HepG2 (cell line): ENCODE data around the gene TRIM28. TPM values are rescaled to one million over a fixed set of nuclear protein-coding genes. Genes with fewer than 3 reads are reported as not detected.

Source experiments
- BRCA1 ChIP-seq: sonication (generic); formaldehyde crosslinking; IDR thresholded peaks from 2 replicates; pipeline ENCODE4 v1.4.0; 2020; ENCODE audit warnings: missing genetic modification reagents
- BRD4 ChIP-seq: sonication (generic); formaldehyde crosslinking; IDR thresholded peaks from 2 replicates; pipeline ENCODE4 v1.4.0; 2020; ENCODE audit warnings: missing genetic modification reagents
- CBX5 ChIP-seq: sonication (generic); formaldehyde crosslinking; IDR thresholded peaks from 2 replicates; pipeline ENCODE4 v1.4.0; 2020; ENCODE audit warnings: missing genetic modification reagents, borderline replicate concordance
- DPF2 ChIP-seq: sonication (generic); formaldehyde crosslinking; IDR thresholded peaks from 2 replicates; pipeline ENCODE4 v1.4.0; 2020; ENCODE audit warnings: mild to moderate bottlenecking, low read depth, missing genetic modification reagents, borderline replicate concordance
- FOSL2 ChIP-seq: sonication (generic); formaldehyde crosslinking; IDR thresholded peaks from 2 replicates; pipeline ENCODE4 v1.4.0; 2020; ENCODE audit warnings: missing genetic modification reagents
- FOXA1 ChIP-seq, 2 experiments: fragments of 450-650 bp in 1 of 2; sonication (generic) in 1 of 2; formaldehyde crosslinking in 1 of 2; IDR thresholded peaks; 2 replicates each; pipeline versions ENCODE4 v1.4.0 to v1.6.1; 2016 to 2020; ENCODE audit warnings: missing genetic modification reagents in 1 of 2
- HMG20A ChIP-seq: IDR thresholded peaks from 2 replicates; pipeline ENCODE4 v1.6.1; 2016; ENCODE audit warnings: borderline replicate concordance
- MBD4 ChIP-seq: IDR thresholded peaks from 2 replicates; pipeline ENCODE4 v1.6.1; 2012; ENCODE audit warnings: low read length, inconsistent platforms, borderline replicate concordance
- MEIS1 ChIP-seq: sonication (generic); formaldehyde crosslinking; IDR thresholded peaks from 2 replicates; pipeline ENCODE4 v1.9.0; 2021; ENCODE audit warnings: mild to moderate bottlenecking, missing genetic modification reagents, moderate library complexity, borderline replicate concordance
- MTA1 ChIP-seq: sonication (generic); formaldehyde crosslinking; IDR thresholded peaks from 2 replicates; pipeline ENCODE4 v1.4.0; 2020; ENCODE audit warnings: missing genetic modification reagents, mild to moderate bottlenecking, borderline replicate concordance
- NFYB ChIP-seq: sonication (generic); formaldehyde crosslinking; IDR thresholded peaks from 2 replicates; pipeline ENCODE4 v1.4.0; 2020; ENCODE audit warnings: missing genetic modification reagents
- PCBP2 ChIP-seq: fragments of 200-400 bp; formaldehyde crosslinking; optimal IDR thresholded peaks from 2 replicates; pipeline ENCODE3; 2018; ENCODE audit warnings: low read length, low read depth; ENCODE audit not compliant: poor library complexity, severe bottlenecking
- POGZ ChIP-seq: sonication (generic); formaldehyde crosslinking; IDR thresholded peaks from 2 replicates; pipeline ENCODE4 v1.4.0; 2020; ENCODE audit warnings: mild to moderate bottlenecking, missing genetic modification reagents
- POLR2A ChIP-seq, 2 experiments: IDR thresholded peaks; 2 replicates each; pipeline ENCODE4 v1.6.1; 2011; ENCODE audit warnings: low read depth in 2 of 2, low read length in 2 of 2, mild to moderate bottlenecking in 1 of 2, moderate library complexity in 1 of 2; ENCODE audit not compliant: insufficient read depth in 1 of 2
- RARA ChIP-seq: IDR thresholded peaks from 2 replicates; pipeline ENCODE4 v1.6.1; 2016; ENCODE audit warnings: missing genetic modification reagents, missing compliant biosample characterization
- RBM39 ChIP-seq: fragments of 200-400 bp; formaldehyde crosslinking; IDR thresholded peaks from one replicate; pipeline ENCODE4 v1.6.1; 2018; ENCODE audit warnings: antibody characterized with exemption, mild to moderate bottlenecking, low read depth, low read length; ENCODE audit not compliant: poor library complexity, severe bottlenecking
- RFX1 ChIP-seq: fragments of 450-650 bp; IDR thresholded peaks from 2 replicates; pipeline ENCODE4 v1.6.1; 2017
- RNF2 ChIP-seq: fragments of 450-650 bp; conservative IDR thresholded peaks from 2 replicates; pipeline ENCODE4 v1.6.1; 2016; ENCODE audit warnings: low read depth
- SNAI1 ChIP-seq: sonication (generic); formaldehyde crosslinking; IDR thresholded peaks from 2 replicates; pipeline ENCODE4 v1.5.0; 2020; ENCODE audit warnings: mild to moderate bottlenecking, missing genetic modification reagents, borderline replicate concordance
- TBX2 ChIP-seq: sonication (generic); formaldehyde crosslinking; IDR thresholded peaks from 2 replicates; pipeline ENCODE4 v1.5.0; 2020; ENCODE audit warnings: missing genetic modification reagents, mild to moderate bottlenecking, borderline replicate concordance
- ZNF121 ChIP-seq: sonication (generic); formaldehyde crosslinking; IDR thresholded peaks from 2 replicates; pipeline ENCODE4 v1.5.0; 2020; ENCODE audit warnings: mild to moderate bottlenecking, missing genetic modification reagents
- ZNF205 ChIP-seq: IDR thresholded peaks from 2 replicates; pipeline ENCODE4 v1.6.1; 2018; ENCODE audit warnings: missing biosample characterization, missing genetic modification reagents
- ZNF264 ChIP-seq: sonication (generic); formaldehyde crosslinking; IDR thresholded peaks from 2 replicates; pipeline ENCODE4 v1.4.0; 2020; ENCODE audit warnings: missing genetic modification reagents
- ZNF326 ChIP-seq: sonication (generic); formaldehyde crosslinking; IDR thresholded peaks from 2 replicates; pipeline ENCODE4 v1.4.0; 2020; ENCODE audit warnings: missing genetic modification reagents, borderline replicate concordance
- ZNF510 ChIP-seq: sonication (generic); formaldehyde crosslinking; IDR thresholded peaks from 2 replicates; pipeline ENCODE4 v1.4.0; 2020; ENCODE audit warnings: low read depth, mild to moderate bottlenecking, missing genetic modification reagents
- ZNF766 ChIP-seq: sonication (generic); formaldehyde crosslinking; IDR thresholded peaks from 2 replicates; pipeline ENCODE4 v1.5.0; 2020; ENCODE audit warnings: missing genetic modification reagents, borderline replicate concordance
- ZNF891 ChIP-seq: sonication (generic); formaldehyde crosslinking; IDR thresholded peaks from 2 replicates; pipeline ENCODE4 v1.5.0; 2020; ENCODE audit warnings: mild to moderate bottlenecking, missing genetic modification reagents
- ZZZ3 ChIP-seq: sonication (generic); formaldehyde crosslinking; IDR thresholded peaks from 2 replicates; pipeline ENCODE4 v1.4.0; 2020; ENCODE audit warnings: missing genetic modification reagents, mild to moderate bottlenecking, borderline replicate concordance
- polyA plus RNA-seq, 8 experiments: library from polyadenylated mRNA; depleted of rRNA in 3 of 8; stranded (reverse) in 7 of 8; unstranded in 1 of 8; fragments of >200 nt; fragmentation: Illumina TruSeq in 4 of 8; extraction: Trizol in 4 of 8; gene quantifications; 2 replicates each; pipeline versions ENCODE4 v1.2.1 to v1.2.3, GENCODE V29; 2011 to 2016; ENCODE audit warnings: low read depth in 4 of 8, missing spikeins in 1 of 8, mixed read lengths in 1 of 8; ENCODE audit not compliant: insufficient read depth in 1 of 8
- total RNA-seq, 5 experiments: library from RNA; depleted of rRNA; stranded (reverse); fragments of >200 nt; fragmentation: Illumina TruSeq; extraction: Trizol; gene quantifications; 2 replicates each; pipeline ENCODE4 v1.2.3, GENCODE V29; 2016; ENCODE audit warnings: low read depth in 1 of 5
- TF ChIP-seq, protein P1 (sequence below): sonication (generic); formaldehyde crosslinking; conservative IDR thresholded peaks from 2 replicates; pipeline ENCODE4 v1.5.0; 2020; ENCODE audit warnings: missing genetic modification reagents
- TF ChIP-seq, protein P2 (sequence below): sonication (generic); formaldehyde crosslinking; IDR thresholded peaks from 2 replicates; pipeline ENCODE4 v1.8.1; 2023; ENCODE audit warnings: mild to moderate bottlenecking, moderate library complexity, missing genetic modification reagents

The TRIM28 gene
- total and polyA plus RNA-seq, 2 of the 13 experiments (the other 11 are each of a cell fraction or from before 2014, with no cell fraction given): 361 to 439 TPM

- TF ChIP-seq MTA1 (CRISPR knock-in tag) (peak; percentile 95), RNF2 (0 out of 2 replicates have a peak, but pooled peaks have one; percentile 62), FOXA1 (IDR thresholded peaks at IDR 0.05) (no peak), FOXA1 (CRISPR knock-in tag; IDR thresholded peaks at IDR 0.05) (peak; percentile 55), BRD4 (CRISPR knock-in tag) (no peak; the same call in none of the 2 replicates), MBD4 (no peak), RBM39 (peak; percentile 84), ZZZ3 (peak; percentile 96; the same call in 1 of the 2 replicates), ZNF326 (CRISPR knock-in tag) (no peak), FOSL2 (CRISPR knock-in tag) (peak; percentile 75), PCBP2 (no peak), ZNF264 (CRISPR knock-in tag) (peak; percentile 69; the same call in 1 of the 2 replicates), HMG20A (CRISPR knock-in tag) (peak; percentile 39; the same call in 1 of the 2 replicates), BRCA1 (CRISPR knock-in tag) (no peak), POGZ (CRISPR knock-in tag) (peak; percentile 98), NFYB (peak; percentile 55), TBX2 (CRISPR knock-in tag) (peak; percentile 93), ZNF121 (CRISPR knock-in tag) (peak; percentile 66), ZNF766 (CRISPR knock-in tag) (0 out of 2 replicates have a peak, but pooled peaks have one; percentile 33), DPF2 (no peak), ZNF510 (CRISPR knock-in tag) (peak; percentile 93), POLR2A (IDR thresholded peaks at IDR 0.05; ENCODE audit: insufficient read depth in 1 of 2, low read depth in 2 of 2, low read length in 2 of 2) (peak; percentile 64 to 80; a peak in 3 of 4 replicates), MEIS1 (CRISPR knock-in tag) (no peak), ZNF205 (peak; percentile 89), CBX5 (CRISPR knock-in tag) (peak; percentile 97; the same call in 1 of the 2 replicates), RFX1 (no peak; the same call in 1 of the 2 replicates), SNAI1 (no peak), ZNF891 (CRISPR knock-in tag) (peak; percentile 97), RARA (CRISPR knock-in tag) (peak; percentile 76)
- TF ChIP-seq, protein P1, sequence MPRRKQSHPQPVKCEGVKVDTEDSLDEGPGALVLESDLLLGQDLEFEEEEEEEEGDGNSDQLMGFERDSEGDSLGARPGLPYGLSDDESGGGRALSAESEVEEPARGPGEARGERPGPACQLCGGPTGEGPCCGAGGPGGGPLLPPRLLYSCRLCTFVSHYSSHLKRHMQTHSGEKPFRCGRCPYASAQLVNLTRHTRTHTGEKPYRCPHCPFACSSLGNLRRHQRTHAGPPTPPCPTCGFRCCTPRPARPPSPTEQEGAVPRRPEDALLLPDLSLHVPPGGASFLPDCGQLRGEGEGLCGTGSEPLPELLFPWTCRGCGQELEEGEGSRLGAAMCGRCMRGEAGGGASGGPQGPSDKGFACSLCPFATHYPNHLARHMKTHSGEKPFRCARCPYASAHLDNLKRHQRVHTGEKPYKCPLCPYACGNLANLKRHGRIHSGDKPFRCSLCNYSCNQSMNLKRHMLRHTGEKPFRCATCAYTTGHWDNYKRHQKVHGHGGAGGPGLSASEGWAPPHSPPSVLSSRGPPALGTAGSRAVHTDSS (CRISPR knock-in tag): no peak
- TF ChIP-seq, protein P2, sequence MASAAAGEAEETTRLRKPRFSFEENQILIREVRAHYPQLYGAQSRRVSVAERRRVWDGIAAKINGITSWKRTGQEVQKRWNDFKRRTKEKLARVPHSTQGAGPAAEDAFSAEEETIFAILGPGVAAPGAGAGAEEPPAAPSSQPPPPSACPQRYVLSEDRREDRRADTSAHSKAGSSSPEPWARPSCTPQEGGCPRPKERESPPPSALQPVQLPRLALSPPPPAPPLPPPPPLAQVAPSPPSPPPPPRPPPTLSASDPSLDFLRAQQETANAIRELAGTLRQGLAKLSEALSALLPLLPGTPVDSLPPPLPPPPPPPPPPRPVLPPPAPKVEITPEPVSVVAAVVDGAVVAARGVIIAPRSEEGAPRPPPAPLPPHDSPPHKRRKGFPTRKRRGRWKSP (CRISPR knock-in tag): peak; percentile 85; the same call in 1 of the 2 replicates
Measured at GRCh38 chr19:58519355-58520256, 24.3 kb upstream of the TRIM28 start, which contains the start of gene ZBTB45 (continued).
